Loucy (cell line): Measurements from ENCODE around the gene NRG2.

ENCODE experiments used
- CTCF ChIP-seq: fragments of 200-600 bp; sonication (generic); conservative IDR thresholded peaks from 2 replicates; pipeline ENCODE4 v1.5.1; 2014; ENCODE audit warnings: mild to moderate bottlenecking, antibody characterized with exemption, low read length
- EZH2phosphoT487 ChIP-seq: fragments of 200-600 bp; IDR thresholded peaks from 2 replicates; pipeline ENCODE4 v1.6.1; 2018; ENCODE audit warnings: antibody characterized with exemption, mild to moderate bottlenecking, moderate library complexity, borderline replicate concordance

DNA sequence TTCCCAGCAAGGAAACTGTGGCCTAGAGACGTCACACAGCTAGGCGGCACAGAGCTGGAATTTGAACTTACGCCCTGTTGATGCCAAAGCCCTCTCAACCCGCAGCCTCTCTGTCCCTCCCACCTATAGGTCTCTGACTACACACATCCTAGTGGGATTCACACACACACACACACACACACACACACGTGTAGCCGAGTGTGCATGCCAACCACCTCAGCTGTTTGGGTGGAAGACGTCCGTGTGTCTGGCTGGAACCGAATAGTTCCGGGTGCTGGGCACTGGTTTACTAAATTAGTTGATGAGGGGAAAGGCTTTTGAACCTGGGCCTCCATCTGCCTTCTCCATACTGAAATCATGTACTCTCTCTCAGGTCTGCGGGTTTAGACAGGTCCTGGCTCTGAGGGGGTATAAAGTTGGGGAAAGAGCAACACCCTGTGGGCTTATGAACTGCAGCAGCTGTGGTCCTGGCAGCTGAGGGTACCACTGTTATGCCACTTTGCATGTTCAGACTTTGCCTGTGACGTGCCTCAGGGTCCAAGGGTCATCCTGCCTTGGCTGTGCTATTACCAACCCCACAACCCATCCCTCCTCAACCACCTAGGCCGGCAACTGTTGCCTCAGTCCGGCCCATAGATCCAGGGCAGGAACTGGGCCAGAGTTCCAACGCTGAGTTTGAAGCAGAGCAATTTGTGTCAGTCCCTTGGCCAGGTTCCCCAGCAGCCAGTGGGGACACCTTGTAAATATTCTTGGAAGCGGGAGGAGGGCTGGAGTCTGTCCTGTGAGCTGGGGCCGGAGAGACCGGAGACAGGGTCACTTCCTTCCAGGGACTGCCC is 197.0 kb downstream of the NRG2 start:
- TF ChIP-seq CTCF: no peak
- TF ChIP-seq EZH2phosphoT487: no peak
